HepG2 (cell line): ENCODE data around the gene PRELP. TPM values are rescaled to one million over a fixed set of nuclear protein-coding genes. Genes with fewer than 3 reads are reported as not detected.

Experiments used
- CHD2 ChIP-seq: IDR thresholded peaks from 2 replicates; pipeline ENCODE4 v1.6.1; 2011; ENCODE audit warnings: low read depth, low read length, improper control_type of control experiment
- ESRRA ChIP-seq: sonication (generic); formaldehyde crosslinking; IDR thresholded peaks from 2 replicates; pipeline ENCODE4 v1.5.1; 2020; ENCODE audit warnings: mild to moderate bottlenecking, low read depth, missing genetic modification reagents
- IKZF1 ChIP-seq: fragments of 450-650 bp; IDR thresholded peaks from 2 replicates; pipeline ENCODE4 v1.7.1; 2016
- KLF15 ChIP-seq: sonication (generic); formaldehyde crosslinking; IDR thresholded peaks from 2 replicates; pipeline ENCODE4 v1.8.1; 2023; ENCODE audit warnings: borderline replicate concordance, mild to moderate bottlenecking, inconsistent platforms, missing genetic modification reagents, mixed read lengths
- KLF16 ChIP-seq, 2 experiments: sonication (generic) in 1 of 2; formaldehyde crosslinking in 1 of 2; IDR thresholded peaks; 2 replicates each; pipeline versions ENCODE4 v1.6.1 to v1.8.0; 2016 to 2023; ENCODE audit warnings: missing genetic modification reagents in 2 of 2, missing compliant biosample characterization in 1 of 2
- LCORL ChIP-seq, 2 experiments: fragments of 450-650 bp in 1 of 2; sonication (generic) in 1 of 2; formaldehyde crosslinking in 1 of 2; IDR thresholded peaks; 2 replicates each; pipeline versions ENCODE4 v1.5.0 to v1.6.1; 2017 to 2020; ENCODE audit warnings: antibody characterized with exemption in 1 of 2, missing genetic modification reagents in 1 of 2
- NFIC ChIP-seq: IDR thresholded peaks from 2 replicates; pipeline ENCODE4 v1.6.1; 2012; ENCODE audit warnings: mild to moderate bottlenecking, low read length, inconsistent platforms
- RXRA ChIP-seq: sonication (generic); formaldehyde crosslinking; IDR thresholded peaks from 2 replicates; pipeline ENCODE4 v1.5.1; 2020; ENCODE audit warnings: missing genetic modification reagents
- SKIL ChIP-seq: sonication (generic); formaldehyde crosslinking; IDR thresholded peaks from 2 replicates; pipeline ENCODE4 v1.8.0; 2022; ENCODE audit warnings: missing genetic modification reagents, mild to moderate bottlenecking, moderate library complexity, borderline replicate concordance
- ZNF337 ChIP-seq: sonication (generic); formaldehyde crosslinking; IDR thresholded peaks from 2 replicates; pipeline ENCODE4 v1.5.1; 2020; ENCODE audit warnings: missing genetic modification reagents, low read depth, mild to moderate bottlenecking, borderline replicate concordance
- ZNF430 ChIP-seq: sonication (generic); formaldehyde crosslinking; IDR thresholded peaks from 2 replicates; pipeline ENCODE4 v1.9.0; 2021; ENCODE audit warnings: mild to moderate bottlenecking, missing genetic modification reagents
- ZNF687 ChIP-seq: sonication (generic); formaldehyde crosslinking; IDR thresholded peaks from 2 replicates; pipeline ENCODE4 v1.5.1; 2020; ENCODE audit warnings: mild to moderate bottlenecking, missing genetic modification reagents, moderate library complexity
- polyA plus RNA-seq, 8 experiments: library from polyadenylated mRNA; depleted of rRNA in 3 of 8; stranded (reverse) in 7 of 8; unstranded in 1 of 8; fragments of >200 nt; fragmentation: Illumina TruSeq in 4 of 8; extraction: Trizol in 4 of 8; gene quantifications; 2 replicates each; pipeline versions ENCODE4 v1.2.1 to v1.2.3, GENCODE V29; 2011 to 2016; ENCODE audit warnings: low read depth in 4 of 8, missing spikeins in 1 of 8, mixed read lengths in 1 of 8; ENCODE audit not compliant: insufficient read depth in 1 of 8
- total RNA-seq, 5 experiments: library from RNA; depleted of rRNA; stranded (reverse); fragments of >200 nt; fragmentation: Illumina TruSeq; extraction: Trizol; gene quantifications; 2 replicates each; pipeline ENCODE4 v1.2.3, GENCODE V29; 2016; ENCODE audit warnings: low read depth in 1 of 5

The PRELP gene
- total and polyA plus RNA-seq, 2 of the 13 experiments (the other 11 are each of a cell fraction or from before 2014, with no cell fraction given), result not detected

DNA sequence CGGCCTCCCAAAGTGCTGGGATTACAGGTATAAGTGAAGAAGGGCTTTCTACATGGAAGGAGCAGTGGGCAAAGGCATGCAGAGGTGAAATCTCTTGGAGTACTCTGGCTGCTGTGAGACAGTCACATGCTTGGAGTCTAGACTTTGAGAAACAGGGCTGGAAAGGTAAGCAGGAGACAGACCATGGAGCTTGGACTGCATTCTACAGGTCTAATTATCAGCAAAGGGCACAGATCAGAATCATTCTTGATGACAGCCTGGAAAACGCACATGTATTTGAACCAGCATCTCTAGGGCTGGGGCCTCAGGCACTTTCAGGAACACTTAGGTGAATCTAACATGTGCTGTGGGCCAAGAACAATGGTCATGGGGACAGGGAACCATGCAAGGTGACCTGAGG is 7.3 kb upstream of the PRELP start (continued):
- no peak for TF ChIP-seq SKIL (CRISPR knock-in tag)
- TF ChIP-seq CHD2, result no peak
- no peak for TF ChIP-seq LCORL (IDR thresholded peaks at IDR 0.05)
- no peak for TF ChIP-seq LCORL (CRISPR knock-in tag; IDR thresholded peaks at IDR 0.05)
- TF ChIP-seq ZNF337 (CRISPR knock-in tag), result no peak
- TF ChIP-seq ESRRA (CRISPR knock-in tag), result no peak
- TF ChIP-seq ZNF430 (CRISPR knock-in tag), result no peak
- TF ChIP-seq KLF16 (CRISPR knock-in tag; IDR thresholded peaks at IDR 0.05), result no peak
- no peak for TF ChIP-seq ZNF687 (CRISPR knock-in tag)
- no peak for TF ChIP-seq NFIC
- no peak for TF ChIP-seq IKZF1
- TF ChIP-seq RXRA (CRISPR knock-in tag), result no peak
- TF ChIP-seq KLF15 (CRISPR knock-in tag), result no peak
- TF ChIP-seq, all 625 proteins: peak for 0
